MM.1S (cell line): ENCODE measurements around the gene CPSF4.

Source experiments
- DNase-seq: peaks from one replicate; pipeline ENCODE4 v3.0.0-alpha.2; 2015
- H2AFZ ChIP-seq: fragments of 300-600 bp; sonication (generic); 2 replicates; pipeline ENCODE4 v1.6.0; 2016; ENCODE audit warnings: antibody characterized with exemption, low read length
- H3F3A ChIP-seq: fragments of 300-600 bp; sonication (generic); 2 replicates; pipeline ENCODE4 v1.6.1; 2016; ENCODE audit warnings: mild to moderate bottlenecking, antibody characterized with exemption, low read length, moderate library complexity, mixed read lengths; ENCODE audit not compliant: insufficient read depth
- H3K27ac ChIP-seq: fragments of 300-600 bp; sonication (generic); 2 replicates; pipeline ENCODE4 v1.5.1; 2016; ENCODE audit warnings: mild to moderate bottlenecking, low read length
- H3K27me3 ChIP-seq: fragments of 300-600 bp; sonication (generic); replicated peaks from 2 replicates; pipeline ENCODE4 v1.6.0; 2016; ENCODE audit warnings: low read length; ENCODE audit not compliant: insufficient read depth
- H3K36me3 ChIP-seq: fragments of 300-600 bp; sonication (generic); replicated peaks from 2 replicates; pipeline ENCODE4 v1.6.1; 2016; ENCODE audit warnings: mild to moderate bottlenecking, low read length, mixed read lengths; ENCODE audit not compliant: insufficient read depth
- H3K4me1 ChIP-seq: fragments of 300-600 bp; sonication (generic); 2 replicates; pipeline ENCODE4 v1.6.1; 2016; ENCODE audit warnings: low read length, mixed read lengths
- H3K4me2 ChIP-seq: fragments of 300-600 bp; sonication (generic); 2 replicates; pipeline ENCODE4 v1.6.0; 2016; ENCODE audit warnings: low read depth, low read length
- H3K4me3 ChIP-seq: fragments of 300-600 bp; sonication (generic); 2 replicates; pipeline ENCODE4 v1.5.1; 2016; ENCODE audit warnings: low read length, mixed read lengths
- H3K79me2 ChIP-seq: fragments of 300-600 bp; sonication (generic); 2 replicates; pipeline ENCODE4 v1.6.1; 2016; ENCODE audit warnings: mixed run types, low read length, mixed read lengths
- H3K9ac ChIP-seq: fragments of 300-600 bp; sonication (generic); 2 replicates; pipeline ENCODE4 v1.6.1; 2016; ENCODE audit warnings: low read length, mixed read lengths
- H3K9me2 ChIP-seq: fragments of 300-600 bp; sonication (generic); replicated peaks from 2 replicates; pipeline ENCODE4 v1.6.1; 2016; ENCODE audit warnings: mild to moderate bottlenecking, low read length, mixed read lengths; ENCODE audit not compliant: insufficient read depth
- H3K9me3 ChIP-seq: fragments of 300-600 bp; sonication (generic); replicated peaks from 2 replicates; pipeline ENCODE4 v1.6.1; 2016; ENCODE audit warnings: mild to moderate bottlenecking, low read length, mixed read lengths; ENCODE audit not compliant: insufficient read depth
- H4K20me1 ChIP-seq: fragments of 300-600 bp; sonication (generic); 2 replicates; pipeline ENCODE4 v1.6.1; 2016; ENCODE audit warnings: mild to moderate bottlenecking, low read length, moderate library complexity, mixed read lengths; ENCODE audit not compliant: insufficient read depth
- EZH2 ChIP-seq: fragments of 300-600 bp; sonication (generic); optimal IDR thresholded peaks from 2 replicates; pipeline ENCODE3; 2017; ENCODE audit warnings: low read depth, mild to moderate bottlenecking, antibody characterized with exemption, low read length, mixed read lengths
- EZH2phosphoT487 ChIP-seq: fragments of 300-600 bp; sonication (generic); IDR thresholded peaks from 2 replicates; pipeline ENCODE4 v1.6.1; 2018; ENCODE audit warnings: antibody characterized with exemption, low read length
- TF ChIP-seq, protein P1 (sequence below): fragments of 300-600 bp; sonication (generic); IDR thresholded peaks from 2 replicates; pipeline ENCODE4 v1.5.1; 2016; ENCODE audit warnings: antibody characterized with exemption, low read length, mixed read lengths

Gene CPSF4

DNA sequence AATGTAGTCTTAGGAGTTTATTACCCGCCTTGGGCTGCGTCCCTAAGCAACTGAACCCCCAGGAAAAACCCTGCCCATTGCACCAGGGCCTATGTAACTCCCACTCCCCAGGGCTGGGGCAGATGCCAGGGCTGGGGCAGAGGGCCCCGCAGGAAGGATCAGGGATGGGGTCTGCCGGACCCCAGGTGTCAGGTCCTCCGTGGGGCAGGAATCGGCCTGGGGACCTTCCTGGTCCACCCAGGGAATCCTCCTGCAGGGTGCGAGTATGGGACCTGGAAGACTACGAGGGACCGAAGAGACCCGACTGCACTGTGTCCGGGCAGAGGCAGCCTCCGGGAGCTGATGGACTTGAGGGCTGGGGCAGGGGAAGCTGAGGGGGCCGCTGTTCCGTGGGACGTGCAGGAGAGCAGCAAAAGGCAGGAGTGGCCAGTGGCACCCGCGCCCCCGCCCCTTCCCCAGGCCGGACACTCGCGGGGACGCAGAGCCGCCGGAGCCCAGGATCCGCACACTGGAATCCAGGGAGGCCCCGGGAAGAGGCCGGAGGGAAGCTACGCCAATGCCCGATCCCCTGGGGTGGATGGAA lies 29.7 kb downstream of the CPSF4 start:
- Histone ChIP-seq H3K9me2 (no peaks in the 10 kb centered on the region), H3K4me2 (no peak overlapping the region), H3K36me3 (peaks cover 4% of the 10 kb centered on the region; the same call in 1 of the 2 replicates), H3K4me3 (no peak overlapping the region), H3K9ac (no peak overlapping the region), H3K79me2 (peaks cover 34% of the 10 kb centered on the region), H3K4me1 (peaks cover 2% of the 10 kb centered on the region; the same call in 1 of the 2 replicates), H3K27me3 (peaks cover 11% of the 10 kb centered on the region), H3K9me3 (no peaks in the 10 kb centered on the region), H3F3A (0 out of 2 replicates have a peak, but pooled peaks cover 4% of the 10 kb centered on the region), H4K20me1 (no peaks in the 10 kb centered on the region), H2AFZ (no peak overlapping the region), H3K27ac (no peak overlapping the region)
- no peak for TF ChIP-seq EZH2phosphoT487
- no peak for TF ChIP-seq EZH2
- TF ChIP-seq, protein P1, sequence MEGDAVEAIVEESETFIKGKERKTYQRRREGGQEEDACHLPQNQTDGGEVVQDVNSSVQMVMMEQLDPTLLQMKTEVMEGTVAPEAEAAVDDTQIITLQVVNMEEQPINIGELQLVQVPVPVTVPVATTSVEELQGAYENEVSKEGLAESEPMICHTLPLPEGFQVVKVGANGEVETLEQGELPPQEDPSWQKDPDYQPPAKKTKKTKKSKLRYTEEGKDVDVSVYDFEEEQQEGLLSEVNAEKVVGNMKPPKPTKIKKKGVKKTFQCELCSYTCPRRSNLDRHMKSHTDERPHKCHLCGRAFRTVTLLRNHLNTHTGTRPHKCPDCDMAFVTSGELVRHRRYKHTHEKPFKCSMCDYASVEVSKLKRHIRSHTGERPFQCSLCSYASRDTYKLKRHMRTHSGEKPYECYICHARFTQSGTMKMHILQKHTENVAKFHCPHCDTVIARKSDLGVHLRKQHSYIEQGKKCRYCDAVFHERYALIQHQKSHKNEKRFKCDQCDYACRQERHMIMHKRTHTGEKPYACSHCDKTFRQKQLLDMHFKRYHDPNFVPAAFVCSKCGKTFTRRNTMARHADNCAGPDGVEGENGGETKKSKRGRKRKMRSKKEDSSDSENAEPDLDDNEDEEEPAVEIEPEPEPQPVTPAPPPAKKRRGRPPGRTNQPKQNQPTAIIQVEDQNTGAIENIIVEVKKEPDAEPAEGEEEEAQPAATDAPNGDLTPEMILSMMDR: no peak
- no peak for DNase-seq

- TF ChIP-seq EZH2 (no peak), EZH2phosphoT487 (no peak)
- TF ChIP-seq, protein P1: no peak
- H3K4me1 ChIP-seq: peaks cover 3% of the 10 kb centered on the region; the same call in 1 of the 2 replicates
- no peaks in the 10 kb centered on the region for H3K9me3 ChIP-seq
- H3K36me3 ChIP-seq: no peaks in the 10 kb centered on the region
- H3K27me3 ChIP-seq: peaks cover 11% of the 10 kb centered on the region
- H3K9me2 ChIP-seq: no peaks in the 10 kb centered on the region
- no peak overlapping the region for H3K9ac ChIP-seq
- H3F3A ChIP-seq: 0 out of 2 replicates have a peak, but pooled peaks cover 4% of the 10 kb centered on the region
- no peak overlapping the region for H3K27ac ChIP-seq
- no peak overlapping the region for H2AFZ ChIP-seq
- no peaks in the 10 kb centered on the region for H4K20me1 ChIP-seq
- H3K79me2 ChIP-seq: peaks cover 32% of the 10 kb centered on the region
- no peak overlapping the region for H3K4me3 ChIP-seq
- H3K4me2 ChIP-seq: no peak overlapping the region
- no peak for DNase-seq
Observed at GRCh38 chr7:99469381-99470065, 30.8 kb downstream of the CPSF4 start.

DNA sequence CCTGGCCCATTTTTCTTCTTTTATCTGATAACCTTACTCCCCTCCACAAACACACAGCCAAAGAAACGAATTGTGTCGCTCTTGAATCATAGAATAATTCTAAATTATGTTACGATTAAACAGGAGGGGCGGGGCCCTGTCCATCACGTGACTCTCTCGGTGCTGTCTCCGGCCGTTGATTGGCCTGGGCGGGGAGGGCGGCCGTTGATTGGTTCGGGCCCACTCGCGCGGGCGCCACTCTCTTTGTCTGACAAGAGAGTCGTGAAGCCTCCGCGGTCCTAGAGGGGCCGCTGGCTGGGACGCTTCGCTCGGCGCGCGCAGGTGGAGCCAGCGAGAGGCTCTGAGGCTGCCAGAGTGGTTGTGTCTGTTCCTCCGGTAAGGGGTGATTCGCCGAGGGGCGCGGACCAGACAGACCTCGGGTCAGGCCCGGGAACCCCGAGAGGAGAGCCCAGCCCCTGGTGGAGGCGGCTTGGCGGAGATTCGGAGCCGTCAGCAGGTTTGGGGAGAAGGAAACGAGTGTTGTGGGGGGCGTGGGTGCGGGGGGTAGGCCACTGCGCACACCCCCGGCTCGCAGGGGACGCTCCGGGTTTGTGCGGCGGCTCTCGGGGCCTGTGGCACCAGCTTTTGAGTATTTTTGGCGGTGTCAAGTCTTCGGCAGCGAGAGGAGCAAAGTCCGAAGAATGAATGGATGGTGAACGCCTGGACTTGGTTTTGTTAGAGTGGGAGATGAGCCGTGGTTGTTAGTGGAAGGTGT lies 34.0 kb downstream of the CPSF4 start, which contains the start of gene ZNF789:
TSS of gene ZNF789 (plus strand) at position 330 of the 754 bp plus-strand sequence. CDS start 3,567 bp downstream, outside the sequence.
- Histone ChIP-seq H3K79me2 (peaks cover 43% of the 10 kb centered on the region), H3K4me3 (peak within 1 kb of the TSS; percentile 91), H3K27me3 (peaks cover 11% of the 10 kb centered on the region), H3K9ac (peak within 1 kb of the TSS; percentile 77), H3K4me2 (peak within 1 kb of the TSS; percentile 71), H3K36me3 (no peaks in the 10 kb centered on the region), H3K27ac (peak within 1 kb of the TSS; percentile 68; the same call in 1 of the 2 replicates), H3K9me3 (no peaks in the 10 kb centered on the region), H3F3A (0 out of 2 replicates have a peak, but pooled peaks cover 4% of the 10 kb centered on the region), H2AFZ (peak within 1 kb of the TSS; percentile 82), H3K9me2 (no peaks in the 10 kb centered on the region), H3K4me1 (peaks cover 3% of the 10 kb centered on the region; the same call in 1 of the 2 replicates), H4K20me1 (no peaks in the 10 kb centered on the region)
- TF ChIP-seq EZH2: no peak
- peak; percentile 97 for DNase-seq
